ENCODE results near the gene CYP51A1.
"Not testable (repeated sequence)": the region's sequence is repeated elsewhere in the genome, so short reads cannot be mapped to it uniquely, and the experiment has no call there.

CYP51A1 gene

GRCh38 chr7:92121681-92122080 is 12.6 kb downstream of the CYP51A1 start:
- DNase-seq: no peak

- no peak for DNase-seq
These were observed 15.0 kb downstream of the CYP51A1 start for GRCh38 chr7:92119213-92119759.

GRCh38 chr7:92116949-92117348 is 17.3 kb downstream of the CYP51A1 start:
- DNase-seq: no peak

- no peak for DNase-seq
These were observed 18.5 kb downstream of the CYP51A1 start for GRCh38 chr7:92115821-92116220.

- DNase-seq: no peak
These were observed 23.4 kb downstream of the CYP51A1 start for GRCh38 chr7:92110857-92111256.

- DNase-seq: no peak
These were observed 25.5 kb downstream of the CYP51A1 start for GRCh38 chr7:92108821-92109220.

- DNase-seq: not testable (repeated sequence)
These were observed 31.4 kb downstream of the CYP51A1 start for GRCh38 chr7:92102862-92103261.

- no peak for DNase-seq
These were observed 33.7 kb downstream of the CYP51A1 start for GRCh38 chr7:92100534-92100933.

GRCh38 chr7:92095380-92095779 is 38.9 kb downstream of the CYP51A1 start:
- DNase-seq: no peak

- DNase-seq: no peak
These were observed 42.1 kb downstream of the CYP51A1 start for GRCh38 chr7:92092210-92092609.

- DNase-seq: no peak
These were observed 46.0 kb downstream of the CYP51A1 start for GRCh38 chr7:92088266-92088665.

- DNase-seq: not testable (repeated sequence)
These were observed 50.4 kb downstream of the CYP51A1 start for GRCh38 chr7:92083922-92084321.

GRCh38 chr7:92076509-92076908 is 57.8 kb downstream of the CYP51A1 start:
- DNase-seq: no peak

GRCh38 chr7:92075455-92076158 is 58.7 kb downstream of the CYP51A1 start:
- DNase-seq: no peak

- DNase-seq: no peak
These were observed 61.6 kb downstream of the CYP51A1 start for GRCh38 chr7:92072708-92073107.

GRCh38 chr7:92072121-92072520 is 62.2 kb downstream of the CYP51A1 start:
- no peak for DNase-seq

- DNase-seq: no peak
These were observed 63.2 kb downstream of the CYP51A1 start for GRCh38 chr7:92071032-92071431.

GRCh38 chr7:92064438-92065029 is 69.7 kb downstream of the CYP51A1 start:
- DNase-seq: no peak

Measured in activated CD8-positive, alpha-beta memory T cell treated with anti-CD3 and anti-CD28 coated beads, Interleukin-2, amount 50 U/mL, for 4 hours (primary cell).